Osteoblast (primary cell): Measurements from ENCODE around the gene EXOC4. TPM values are rescaled to one million over a fixed set of nuclear protein-coding genes. Genes with fewer than 3 reads are reported as not detected.
"Not testable (repeated sequence)": the region's sequence is repeated elsewhere in the genome, so short reads cannot be mapped to it uniquely, and the experiment has no call there.

Experiments used
- DNase-seq: peaks from one replicate; pipeline ENCODE4 v3.0.0; 2011; ENCODE audit warnings: low spot score, mixed read lengths; ENCODE audit not compliant: insufficient read length; ENCODE audit errors: missing footprints
- H2AFZ ChIP-seq: 2 replicates; pipeline ENCODE4 v1.6.0; 2011; ENCODE audit warnings: mild to moderate bottlenecking, low read length
- H3K27ac ChIP-seq: 2 replicates; pipeline ENCODE4 v1.5.1; 2011; ENCODE audit warnings: mild to moderate bottlenecking, low read depth, low read length, moderate library complexity
- H3K27me3 ChIP-seq: 2 replicates; pipeline ENCODE4 v1.6.0; 2012; ENCODE audit warnings: mild to moderate bottlenecking, control low read depth, inconsistent platforms, low read length, moderate library complexity; ENCODE audit not compliant: insufficient read depth
- H3K36me3 ChIP-seq: 2 replicates; pipeline ENCODE4 v1.5.1; 2011; ENCODE audit warnings: mild to moderate bottlenecking, low read length, control low read depth, moderate library complexity; ENCODE audit not compliant: insufficient read depth
- H3K4me1 ChIP-seq: 2 replicates; pipeline ENCODE4 v1.5.1; 2011; ENCODE audit warnings: mild to moderate bottlenecking, low read length, control low read depth, moderate library complexity; ENCODE audit not compliant: insufficient read depth
- H3K4me2 ChIP-seq: 2 replicates; pipeline ENCODE4 v1.6.0; 2011; ENCODE audit warnings: mild to moderate bottlenecking, low read length; ENCODE audit not compliant: insufficient read depth
- H3K4me3 ChIP-seq: fragments of 200-600 bp; sonication (generic); 3 replicates; pipeline ENCODE4 v1.5.1; 2012; ENCODE audit warnings: mild to moderate bottlenecking, low read length, inconsistent platforms; ENCODE audit not compliant: insufficient read depth
- H3K79me2 ChIP-seq: 2 replicates; pipeline ENCODE4 v1.6.0; 2012; ENCODE audit warnings: mild to moderate bottlenecking, low read length, control low read depth, inconsistent platforms; ENCODE audit not compliant: insufficient read depth
- H3K9me3 ChIP-seq: 2 replicates; pipeline ENCODE4 v1.5.1; 2011; ENCODE audit warnings: low read depth, low read length, control low read depth
- H4K20me1 ChIP-seq: 2 replicates; pipeline ENCODE4 v1.6.0; 2012; ENCODE audit warnings: mild to moderate bottlenecking, low read length, control low read depth; ENCODE audit not compliant: insufficient read depth
- CTCF ChIP-seq: IDR thresholded peaks from 2 replicates; pipeline ENCODE4 v1.5.1; 2011; ENCODE audit warnings: mild to moderate bottlenecking, low read depth, low read length, moderate library complexity; ENCODE audit errors: extremely low read depth
- total RNA-seq: library from RNA; depleted of rRNA; stranded (reverse); fragments of >200 nt; gene quantifications from 2 replicates; pipeline ENCODE4 v1.2.3, GENCODE V29; 2012

EXOC4 gene
- total RNA-seq, 1 donor: 134 TPM

DNA sequence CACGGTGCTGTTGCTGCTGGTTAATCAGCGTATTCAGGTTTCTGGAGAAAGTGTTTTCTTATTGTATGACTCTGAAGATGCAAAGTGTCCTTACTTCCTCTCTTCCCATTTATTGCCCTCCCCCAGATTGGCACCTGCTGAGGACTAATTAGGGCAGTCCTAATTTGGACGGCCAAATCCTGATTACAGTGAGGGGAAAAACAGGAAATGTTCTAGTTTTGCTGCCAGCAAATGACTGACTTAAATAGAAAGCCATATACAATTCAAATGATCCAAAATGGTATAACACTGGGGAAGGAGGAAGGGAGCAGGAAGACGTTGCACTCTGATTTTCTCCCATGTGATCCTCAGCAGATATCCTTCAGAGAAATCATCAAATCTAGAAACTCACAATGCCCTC, 651.9 kb downstream of the EXOC4 start:
- Histone ChIP-seq H3K4me1 (no peaks in the 10 kb centered on the region), H4K20me1 (peaks cover 3% of the 10 kb centered on the region), H2AFZ (no peak overlapping the region), H3K4me2 (no peak overlapping the region), H3K4me3 (no peak overlapping the region), H3K79me2 (no peaks in the 10 kb centered on the region), H3K27ac (no peak overlapping the region), H3K9me3 (no peaks in the 10 kb centered on the region), H3K36me3 (no peaks in the 10 kb centered on the region), H3K27me3 (no peaks in the 10 kb centered on the region)
- TF ChIP-seq CTCF: no peak
- no peak for DNase-seq

GRCh38 chr7:133906553-133906952, 653.7 kb downstream of the EXOC4 start:
- H3K4me2 ChIP-seq, H3K36me3 ChIP-seq, H3K9me3 ChIP-seq, H3K27me3 ChIP-seq, DNase-seq, H2AFZ ChIP-seq, H3K79me2 ChIP-seq, H4K20me1 ChIP-seq, H3K4me3 ChIP-seq, H3K27ac ChIP-seq, H3K4me1 ChIP-seq: not testable (repeated sequence)

DNA sequence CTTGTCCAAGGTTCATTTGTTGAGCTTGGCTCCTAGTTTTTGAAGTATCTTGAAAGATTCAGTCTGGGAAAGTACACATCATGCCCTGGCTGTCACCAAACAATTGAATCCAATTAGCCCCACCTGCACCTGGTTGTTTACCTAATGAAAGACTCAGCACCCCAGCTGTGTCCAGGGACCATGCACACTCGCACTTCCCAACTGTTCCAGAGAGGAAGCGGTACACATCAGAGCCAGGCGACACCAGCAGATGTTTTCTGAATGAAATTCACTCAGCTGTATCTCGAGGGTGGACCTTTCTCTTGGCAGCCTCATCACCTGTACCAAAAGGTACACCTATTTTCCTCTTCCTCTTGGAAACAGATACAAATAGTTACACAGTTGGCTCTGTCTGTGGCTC, 657.9 kb downstream of the EXOC4 start:
- Histone ChIP-seq H3K4me3 (no peak overlapping the region), H3K4me2 (no peak overlapping the region), H3K9me3 (no peaks in the 10 kb centered on the region), H3K36me3 (no peaks in the 10 kb centered on the region), H3K4me1 (no peaks in the 10 kb centered on the region), H3K79me2 (no peaks in the 10 kb centered on the region), H3K27ac (no peak overlapping the region), H4K20me1 (no peaks in the 10 kb centered on the region), H3K27me3 (no peaks in the 10 kb centered on the region), H2AFZ (no peak overlapping the region)
- TF ChIP-seq CTCF: no peak
- DNase-seq: no peak

DNA sequence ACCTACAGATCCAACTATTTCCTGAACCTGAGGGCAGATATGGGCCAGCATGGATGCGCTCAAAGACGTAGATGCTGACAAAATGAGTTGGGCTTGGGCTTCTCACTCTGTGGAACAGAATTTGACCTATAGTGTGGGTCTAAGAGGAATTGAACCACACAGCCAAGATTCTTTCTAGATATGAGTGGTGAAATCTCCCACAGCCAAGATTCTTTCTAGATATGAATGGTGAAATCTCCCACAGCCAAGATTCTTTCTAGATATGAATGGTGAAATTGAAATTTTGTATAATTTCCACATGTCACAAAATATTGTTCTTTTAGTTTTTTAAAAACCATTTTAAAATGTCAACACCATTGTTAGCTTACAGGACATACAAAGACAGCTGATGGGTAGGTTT, 658.8 kb downstream of the EXOC4 start:
- Histone ChIP-seq H3K4me2 (no peak overlapping the region), H3K4me1 (no peaks in the 10 kb centered on the region), H3K27me3 (no peaks in the 10 kb centered on the region), H4K20me1 (no peaks in the 10 kb centered on the region), H3K9me3 (no peaks in the 10 kb centered on the region), H3K27ac (no peak overlapping the region), H2AFZ (no peak overlapping the region), H3K36me3 (no peaks in the 10 kb centered on the region), H3K4me3 (no peak overlapping the region), H3K79me2 (no peaks in the 10 kb centered on the region)
- TF ChIP-seq CTCF: no peak
- no peak for DNase-seq
